ENCODE results near the gene GDPD2.

GDPD2 gene

GRCh38 chrX:70421618-70422017 is 1.5 kb upstream of the GDPD2 start:
- TF ChIP-seq ZNF565 (CRISPR knock-in tag; conservative IDR thresholded peaks at IDR 0.05; ENCODE audit: low read depth) (no peak), ZC3H10 (CRISPR knock-in tag; IDR thresholded peaks at IDR 0.05) (no peak), PATZ1 (CRISPR knock-in tag; IDR thresholded peaks at IDR 0.05; ENCODE audit: borderline replicate concordance) (no peak), ZNF70 (CRISPR knock-in tag; IDR thresholded peaks at IDR 0.05) (no peak), ARNTL (CRISPR knock-in tag; IDR thresholded peaks at IDR 0.05; ENCODE audit: borderline replicate concordance, low read depth) (no peak), ZFP30 (CRISPR knock-in tag; IDR thresholded peaks at IDR 0.05) (no peak), BACH2 (CRISPR knock-in tag; IDR thresholded peaks at IDR 0.05; ENCODE audit: borderline replicate concordance) (no peak), CREB5 (CRISPR knock-in tag; IDR thresholded peaks at IDR 0.05; ENCODE audit: low read depth) (no peak), SNAI2 (CRISPR knock-in tag; IDR thresholded peaks at IDR 0.05) (no peak), RARB (CRISPR knock-in tag; IDR thresholded peaks at IDR 0.05) (no peak), TOX (CRISPR knock-in tag; IDR thresholded peaks at IDR 0.05; ENCODE audit: borderline replicate concordance) (no peak), CSDC2 (CRISPR knock-in tag; IDR thresholded peaks at IDR 0.05) (no peak), CSRNP3 (CRISPR knock-in tag; IDR thresholded peaks at IDR 0.05) (no peak), TCF4 (CRISPR knock-in tag; IDR thresholded peaks at IDR 0.05; ENCODE audit: borderline replicate concordance) (no peak), ZFP3 (CRISPR knock-in tag; IDR thresholded peaks at IDR 0.05) (no peak), ESRRG (CRISPR knock-in tag; IDR thresholded peaks at IDR 0.05) (no peak), PPARA (CRISPR knock-in tag; IDR thresholded peaks at IDR 0.05; ENCODE audit: borderline replicate concordance) (no peak), OSR1 (CRISPR knock-in tag; IDR thresholded peaks at IDR 0.05) (no peak), ZNF8 (CRISPR knock-in tag; IDR thresholded peaks at IDR 0.05) (no peak), ISL1 (CRISPR knock-in tag; IDR thresholded peaks at IDR 0.05) (no peak)
- no peak for ATAC-seq

- no peak for TF ChIP-seq TCF4 (CRISPR knock-in tag; IDR thresholded peaks at IDR 0.05; ENCODE audit: borderline replicate concordance)
- TF ChIP-seq OSR1 (CRISPR knock-in tag; IDR thresholded peaks at IDR 0.05), result no peak
- no peak for TF ChIP-seq ZFP3 (CRISPR knock-in tag; IDR thresholded peaks at IDR 0.05)
- no peak for TF ChIP-seq ESRRG (CRISPR knock-in tag; IDR thresholded peaks at IDR 0.05)
- no peak for TF ChIP-seq POU6F1 (CRISPR knock-in tag; IDR thresholded peaks at IDR 0.05; ENCODE audit: borderline replicate concordance, low read depth)
- TF ChIP-seq CSDC2 (CRISPR knock-in tag; IDR thresholded peaks at IDR 0.05), result no peak
- no peak for TF ChIP-seq ZC3H10 (CRISPR knock-in tag; IDR thresholded peaks at IDR 0.05)
- no peak for TF ChIP-seq ISL1 (CRISPR knock-in tag; IDR thresholded peaks at IDR 0.05)
- TF ChIP-seq SNAI2 (CRISPR knock-in tag; IDR thresholded peaks at IDR 0.05), result no peak
- TF ChIP-seq TOX (CRISPR knock-in tag; IDR thresholded peaks at IDR 0.05; ENCODE audit: borderline replicate concordance), result no peak
- no peak for TF ChIP-seq ARNTL (CRISPR knock-in tag; IDR thresholded peaks at IDR 0.05; ENCODE audit: borderline replicate concordance, low read depth)
- TF ChIP-seq TSHZ2 (CRISPR knock-in tag; IDR thresholded peaks at IDR 0.05), result no peak
- no peak for TF ChIP-seq PPARA (CRISPR knock-in tag; IDR thresholded peaks at IDR 0.05; ENCODE audit: borderline replicate concordance)
- TF ChIP-seq ZNF8 (CRISPR knock-in tag; IDR thresholded peaks at IDR 0.05), result no peak
- TF ChIP-seq CREB5 (CRISPR knock-in tag; IDR thresholded peaks at IDR 0.05; ENCODE audit: low read depth), result no peak
- TF ChIP-seq CSRNP3 (CRISPR knock-in tag; IDR thresholded peaks at IDR 0.05), result no peak
- no peak for ATAC-seq
Measured at GRCh38 chrX:70423936-70424675, 992 bp downstream of the GDPD2 start.
